GM21737 (cell line): Measurements from ENCODE around the gene HYDIN.

Source experiments
- ATAC-seq: cut with Tn5 transposase; IDR thresholded peaks from one replicate; pipeline ENCODE4 v1.9.1; 2021; ENCODE audit warnings: mild to moderate bottlenecking, moderate library complexity; ENCODE audit not compliant: unreplicated experiment

The HYDIN gene

GRCh38 chr16:70769131-70769530 is 461.4 kb downstream of the HYDIN start:
- ATAC-seq, result no peak

GRCh38 chr16:70768203-70768580 is 462.3 kb downstream of the HYDIN start:
- no peak for ATAC-seq

GRCh38 chr16:70767377-70768202 is 462.9 kb downstream of the HYDIN start:
- no peak for ATAC-seq

GRCh38 chr16:70766658-70767057 is 463.9 kb downstream of the HYDIN start:
- ATAC-seq, result no peak

- ATAC-seq, result no peak
Measured at GRCh38 chr16:70766176-70766575, 464.3 kb downstream of the HYDIN start.

- ATAC-seq, result no peak
Measured at GRCh38 chr16:70765491-70765890, 465.0 kb downstream of the HYDIN start.

GRCh38 chr16:70764632-70765031 is 465.9 kb downstream of the HYDIN start:
- ATAC-seq, result no peak

- no peak for ATAC-seq
Measured at GRCh38 chr16:70760221-70760620, 470.3 kb downstream of the HYDIN start.

- ATAC-seq, result no peak
Measured at GRCh38 chr16:70759666-70760065, 470.9 kb downstream of the HYDIN start.

GRCh38 chr16:70758786-70759185 is 471.7 kb downstream of the HYDIN start:
- no peak for ATAC-seq
